Peyer's patch (tissue), 4 donors: ENCODE measurements around the gene FMO4. TPM values are rescaled to one million over a fixed set of nuclear protein-coding genes. Genes with fewer than 3 reads are reported as not detected.

Source experiments
- DNase-seq, 3 donors: peaks; one replicate each; pipeline ENCODE4 v3.0.0-alpha.2; 2017 to 2019
- H3K27ac ChIP-seq, 4 donors: fragments of 200-600 bp; sonication (generic); one replicate each; pipeline ENCODE4 v1.5.1; 2016 to 2019
- H3K27me3 ChIP-seq, 2 donors: fragments of 200-600 bp; sonication (generic); one replicate each; pipeline ENCODE4 v1.5.1; 2019
- H3K36me3 ChIP-seq, 3 donors: fragments of 200-600 bp; sonication (generic); one replicate each; pipeline ENCODE4 v1.5.1; 2016 to 2019
- H3K4me1 ChIP-seq, 4 donors: fragments of 200-600 bp; sonication (generic); one replicate each; pipeline ENCODE4 v1.5.1; 2016 to 2019
- H3K4me3 ChIP-seq, 4 donors: fragments of 200-600 bp; sonication (generic); 1 replicate in 3 of 4; 2 replicates in 1 of 4; pipeline ENCODE4 v1.5.1; 2016 to 2019; ENCODE audit warnings: mild to moderate bottlenecking in 1 of 4
- H3K9me3 ChIP-seq, 4 donors: fragments of 200-600 bp; sonication (generic); one replicate each; pipeline ENCODE4 v1.5.1; 2016 to 2019; ENCODE audit warnings: mild to moderate bottlenecking in 1 of 4
- CTCF ChIP-seq, 6 experiments: fragments of 450-650 bp in 4 of 6; fragments of 200-600 bp in 2 of 6; sonication (generic) in 1 of 6; IDR thresholded peaks; one replicate each; pipeline ENCODE4 v1.5.1; 2017 to 2019; ENCODE audit warnings: antibody characterized with exemption in 6 of 6, mild to moderate bottlenecking in 3 of 6, moderate library complexity in 1 of 6
- POLR2A ChIP-seq, 2 donors: fragments of 450-650 bp; IDR thresholded peaks; one replicate each; pipeline ENCODE4 v1.5.1; 2017; ENCODE audit warnings: antibody characterized with exemption in 2 of 2, mild to moderate bottlenecking in 2 of 2, moderate library complexity in 2 of 2
- total RNA-seq, 4 donors: library from RNA; depleted of rRNA; stranded (reverse); fragments of >200 nt; gene quantifications; one replicate each; pipeline ENCODE4 v1.1.0, GENCODE V29; 2016

Gene FMO4, protein sequence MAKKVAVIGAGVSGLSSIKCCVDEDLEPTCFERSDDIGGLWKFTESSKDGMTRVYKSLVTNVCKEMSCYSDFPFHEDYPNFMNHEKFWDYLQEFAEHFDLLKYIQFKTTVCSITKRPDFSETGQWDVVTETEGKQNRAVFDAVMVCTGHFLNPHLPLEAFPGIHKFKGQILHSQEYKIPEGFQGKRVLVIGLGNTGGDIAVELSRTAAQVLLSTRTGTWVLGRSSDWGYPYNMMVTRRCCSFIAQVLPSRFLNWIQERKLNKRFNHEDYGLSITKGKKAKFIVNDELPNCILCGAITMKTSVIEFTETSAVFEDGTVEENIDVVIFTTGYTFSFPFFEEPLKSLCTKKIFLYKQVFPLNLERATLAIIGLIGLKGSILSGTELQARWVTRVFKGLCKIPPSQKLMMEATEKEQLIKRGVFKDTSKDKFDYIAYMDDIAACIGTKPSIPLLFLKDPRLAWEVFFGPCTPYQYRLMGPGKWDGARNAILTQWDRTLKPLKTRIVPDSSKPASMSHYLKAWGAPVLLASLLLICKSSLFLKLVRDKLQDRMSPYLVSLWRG
- total RNA-seq, result 10 to 100 TPM in 3 of 4 donors, 1 to 10 TPM in 1; 9.9 to 33.8 (median 23.1) TPM

GRCh38 chr1:171313835-171314320 is at the start of gene FMO4:
Gene FMO4 (plus strand): TSS chr1:171314183. CDS start chr1:171319826, 5,643 bp downstream.
- H3K9me3 ChIP-seq, result no peaks in the 10 kb centered on the region
- TF ChIP-seq CTCF (IDR thresholded peaks at IDR 0.05), result peak; percentile 44 to 98 (median 91)
- peak; percentile 29 to 86 for TF ChIP-seq POLR2A (IDR thresholded peaks at IDR 0.05)
- DNase-seq, result peak; percentile 61 to 95 (median 76)
- peak within 1 kb of the TSS in 3 of 4 donors; percentile 3 to 52 (median 45) for H3K4me3 ChIP-seq
- H3K4me1 ChIP-seq, result peaks cover 0 to 5% (median 0%) of the 10 kb centered on the region in 4 donors
- peak within 1 kb of the TSS; percentile 43 to 75 (median 68) for H3K27ac ChIP-seq
- no peaks in the 10 kb centered on the region for H3K27me3 ChIP-seq
- H3K36me3 ChIP-seq, result peaks cover 0 to 5% (median 0%) of the 10 kb centered on the region in 3 donors

- no peak overlapping the region for H3K27ac ChIP-seq
- no peak overlapping the region for H3K4me3 ChIP-seq
- no peaks in the 10 kb centered on the region for H3K4me1 ChIP-seq
- no peak for TF ChIP-seq CTCF (IDR thresholded peaks at IDR 0.05)
- TF ChIP-seq POLR2A (IDR thresholded peaks at IDR 0.05), result no peak
- no peaks in the 10 kb centered on the region for H3K27me3 ChIP-seq
- no peak for DNase-seq
- no peaks in the 10 kb centered on the region for H3K9me3 ChIP-seq
- H3K36me3 ChIP-seq, result no peaks in the 10 kb centered on the region
These were observed 48.3 kb upstream of the FMO4 start for GRCh38 chr1:171265686-171266085.

DNA sequence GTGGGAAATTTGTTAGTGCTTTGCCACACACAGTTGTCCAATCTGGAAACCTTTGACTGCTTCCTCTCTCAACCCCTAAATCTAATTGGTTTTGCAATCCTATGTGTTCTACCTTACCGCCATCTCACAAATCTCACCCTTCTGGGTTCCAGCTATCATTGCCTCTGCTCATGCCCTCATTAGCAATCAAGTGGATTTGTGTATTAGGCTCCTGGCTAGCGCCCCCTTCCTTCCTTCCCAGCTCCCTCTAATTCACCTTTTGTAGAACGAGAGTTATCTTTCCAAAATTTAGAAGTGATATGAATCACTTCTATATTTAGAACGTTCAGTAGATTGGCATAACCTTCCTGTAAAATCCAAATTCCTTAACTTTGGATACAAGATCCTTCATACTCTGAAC is 47.1 kb upstream of the FMO4 start:
- Histone ChIP-seq H3K4me3 (no peak overlapping the region), H3K36me3 (no peaks in the 10 kb centered on the region)

GRCh38 chr1:171267391-171267790 is 46.6 kb upstream of the FMO4 start:
- Histone ChIP-seq H3K4me1 (no peaks in the 10 kb centered on the region), H3K27me3 (no peaks in the 10 kb centered on the region), H3K27ac (no peak overlapping the region), H3K4me3 (no peak overlapping the region), H3K36me3 (no peaks in the 10 kb centered on the region), H3K9me3 (no peaks in the 10 kb centered on the region)
- DNase-seq, result no peak
- no peak for TF ChIP-seq POLR2A (IDR thresholded peaks at IDR 0.05)
- TF ChIP-seq CTCF (IDR thresholded peaks at IDR 0.05), result no peak

More for the DNA sequence above, 47.1 kb upstream of the FMO4 start:
- Histone ChIP-seq H3K4me1 (no peaks in the 10 kb centered on the region), H3K27ac (no peak overlapping the region), H3K9me3 (no peaks in the 10 kb centered on the region), H3K27me3 (no peaks in the 10 kb centered on the region)
- DNase-seq, result no peak
- TF ChIP-seq POLR2A (IDR thresholded peaks at IDR 0.05) (no peak), CTCF (IDR thresholded peaks at IDR 0.05) (no peak)

GRCh38 chr1:171270806-171271205 is 43.2 kb upstream of the FMO4 start:
- no peak overlapping the region for H3K27ac ChIP-seq
- H3K36me3 ChIP-seq, result no peaks in the 10 kb centered on the region
- H3K27me3 ChIP-seq, result no peaks in the 10 kb centered on the region
- no peaks in the 10 kb centered on the region for H3K4me1 ChIP-seq
- no peak overlapping the region for H3K4me3 ChIP-seq
- TF ChIP-seq CTCF (IDR thresholded peaks at IDR 0.05) (no peak), POLR2A (IDR thresholded peaks at IDR 0.05) (no peak)
- no peak for DNase-seq
- H3K9me3 ChIP-seq, result no peaks in the 10 kb centered on the region
